ENCODE measurements around the gene CRELD1.
"Not testable (repeated sequence)": the region's sequence is repeated elsewhere in the genome, so short reads cannot be mapped to it uniquely, and the experiment has no call there.

Gene CRELD1

GRCh38 chr3:9891072-9891622 lies 42.5 kb upstream of the CRELD1 start:
- no peak for TF ChIP-seq CTCF (IDR thresholded peaks at IDR 0.05; ENCODE audit: extremely low read depth, missing control alignments)
- DNase-seq (ENCODE audit: low spot score), result no peak

GRCh38 chr3:9893739-9894138 lies 39.9 kb upstream of the CRELD1 start:
- no peak for DNase-seq (ENCODE audit: low spot score)
- no peak for TF ChIP-seq CTCF (IDR thresholded peaks at IDR 0.05; ENCODE audit: extremely low read depth, missing control alignments)

- DNase-seq (ENCODE audit: low spot score), result not testable (repeated sequence)
Observed at GRCh38 chr3:9895715-9896114, 37.9 kb upstream of the CRELD1 start.

GRCh38 chr3:9896755-9897407 lies 36.8 kb upstream of the CRELD1 start:
- not testable (repeated sequence) for DNase-seq (ENCODE audit: low spot score)

GRCh38 chr3:9897408-9898372 lies 35.9 kb upstream of the CRELD1 start:
- TF ChIP-seq CTCF (IDR thresholded peaks at IDR 0.05; ENCODE audit: extremely low read depth, missing control alignments), result no peak
- DNase-seq (ENCODE audit: low spot score), result no peak

GRCh38 chr3:9898467-9899241 lies 35.0 kb upstream of the CRELD1 start:
- no peak for TF ChIP-seq CTCF (IDR thresholded peaks at IDR 0.05; ENCODE audit: extremely low read depth, missing control alignments)
- no peak for DNase-seq (ENCODE audit: low spot score)

- no peak for TF ChIP-seq CTCF (IDR thresholded peaks at IDR 0.05; ENCODE audit: extremely low read depth, missing control alignments)
- no peak for DNase-seq (ENCODE audit: low spot score)
Observed at GRCh38 chr3:9899289-9899791, 34.3 kb upstream of the CRELD1 start.

- not testable (repeated sequence) for DNase-seq (ENCODE audit: low spot score)
Observed at GRCh38 chr3:9900965-9901415, 32.6 kb upstream of the CRELD1 start.
